SHP77 treated with DMSO at 0.1 percent for 48 hours (cell line): ENCODE data around the gene OIT3.
A peak's percentile ranks its signal among the peaks of the same experiment; 100 is the strongest.

Experiments
- DNase-seq: peaks from one replicate; lab custom pipeline; 2025; lab: John Stamatoyannopoulos, UW

Gene OIT3

DNA sequence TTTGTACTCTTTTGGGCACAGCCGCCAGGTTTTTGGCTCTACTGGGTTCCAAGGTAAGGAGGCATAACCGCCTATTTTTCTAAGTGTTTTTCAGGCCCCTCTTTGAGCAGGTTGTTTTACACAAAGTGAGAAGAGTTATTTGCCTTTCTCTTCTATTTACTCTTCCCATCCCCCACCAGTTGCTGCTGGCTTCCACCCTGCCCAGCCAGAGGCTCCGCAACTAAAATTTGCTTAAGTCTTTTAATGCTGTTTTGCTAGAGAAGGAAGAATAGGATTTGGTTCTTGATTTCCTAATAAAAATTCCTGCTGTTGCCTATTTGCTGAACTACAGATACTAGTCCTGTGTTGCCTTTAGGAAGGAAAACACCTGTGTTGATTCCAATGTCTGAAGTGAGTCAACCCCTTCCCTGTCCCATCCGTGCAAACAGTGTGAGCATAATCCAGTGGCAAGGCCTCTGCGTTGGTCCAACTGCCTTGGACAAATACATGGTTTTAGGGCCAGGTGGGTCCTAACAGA is 59.2 kb downstream of the OIT3 start:
- no peak for DNase-seq

DNA sequence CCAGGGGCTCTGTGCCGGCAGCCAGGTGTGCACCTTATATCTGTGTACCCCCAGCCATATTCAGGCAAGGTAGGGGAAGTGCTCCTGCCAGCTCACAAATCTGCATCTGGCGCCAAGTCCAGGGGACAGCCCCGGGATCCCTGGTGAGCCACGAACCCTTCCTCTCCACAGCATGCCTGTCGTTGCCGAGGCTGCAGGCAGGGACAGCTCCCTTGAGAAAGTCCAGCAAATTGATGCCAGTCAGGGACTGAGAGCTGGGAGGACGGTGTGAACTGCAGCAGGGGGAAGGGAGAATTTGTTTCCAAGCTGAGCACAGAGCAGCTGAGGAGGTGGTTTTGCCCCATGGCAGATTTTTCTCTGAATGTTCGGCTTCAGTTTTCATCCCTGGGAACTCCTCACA is 60.1 kb downstream of the OIT3 start:
- no peak for DNase-seq

DNA sequence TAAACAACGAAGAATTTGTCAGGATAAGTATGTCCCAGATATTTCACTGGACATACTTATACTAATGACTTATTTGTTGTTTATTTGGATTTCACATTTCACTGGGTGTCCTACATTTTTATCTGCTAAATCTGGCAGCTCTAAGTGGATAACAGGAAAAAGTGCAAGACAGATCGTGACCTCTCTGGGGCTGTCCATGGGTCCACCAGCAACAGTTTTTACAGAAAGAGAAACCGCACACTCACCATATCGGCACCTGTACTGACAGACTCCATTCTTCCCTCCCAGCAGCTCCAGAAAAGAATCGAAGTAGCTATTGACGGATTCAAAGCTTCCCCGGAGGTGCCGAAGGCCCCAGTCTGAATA is 60.7 kb downstream of the OIT3 start:
- DNase-seq = no peak

DNA sequence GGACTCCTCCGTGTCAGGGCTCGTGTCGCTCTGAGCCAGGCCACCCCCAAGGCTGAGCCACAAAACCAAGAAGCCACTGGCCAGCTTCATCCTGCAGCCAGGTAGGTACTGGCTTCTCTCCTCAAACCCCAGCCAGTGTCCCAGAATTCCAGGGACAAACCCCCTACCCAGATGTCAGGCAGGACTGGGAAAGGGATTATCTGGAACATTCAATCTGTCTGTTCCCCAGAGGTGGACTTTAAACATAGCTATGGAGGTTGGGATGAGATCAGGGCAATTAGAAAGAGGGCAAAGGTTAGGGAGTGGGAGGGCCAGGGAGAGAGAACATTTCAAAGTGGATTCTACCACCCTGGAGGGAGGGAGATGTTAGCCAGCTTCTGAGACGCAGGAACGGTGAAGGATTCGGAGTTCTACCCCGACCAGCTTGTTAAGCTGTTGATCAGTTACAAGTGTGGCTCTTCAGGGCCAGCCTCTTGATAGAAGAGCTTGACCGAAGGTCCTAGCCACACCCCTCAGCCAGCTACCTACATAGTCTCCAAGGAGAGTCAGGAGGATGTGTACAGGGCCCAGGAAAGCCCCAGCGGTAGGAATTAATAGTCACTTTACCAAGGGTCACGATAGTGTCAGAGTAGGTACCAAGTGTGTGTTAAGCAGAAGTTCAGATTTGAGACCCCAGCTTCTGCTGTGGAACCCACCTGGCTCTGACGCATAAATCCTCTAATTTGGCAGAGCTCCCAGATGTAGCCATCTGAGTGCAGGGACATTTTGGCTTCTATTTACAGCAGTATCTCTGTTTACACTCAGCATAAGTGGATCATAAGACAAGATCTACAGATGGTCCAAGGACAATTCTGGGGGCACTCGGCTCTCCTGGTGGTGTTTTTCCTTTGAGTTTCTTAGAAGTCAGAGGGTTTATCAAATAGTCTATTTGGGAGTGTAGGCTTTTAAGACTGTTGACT is 61.3 kb downstream of the OIT3 start, which contains the start of gene PLA2G12B:
Gene PLA2G12B, minus strand, starts transcription at position 211 of the 959 bp plus-strand sequence. Its CDS starts 121 bp downstream, at position 90.
- peak; percentile 41 for DNase-seq

DNA sequence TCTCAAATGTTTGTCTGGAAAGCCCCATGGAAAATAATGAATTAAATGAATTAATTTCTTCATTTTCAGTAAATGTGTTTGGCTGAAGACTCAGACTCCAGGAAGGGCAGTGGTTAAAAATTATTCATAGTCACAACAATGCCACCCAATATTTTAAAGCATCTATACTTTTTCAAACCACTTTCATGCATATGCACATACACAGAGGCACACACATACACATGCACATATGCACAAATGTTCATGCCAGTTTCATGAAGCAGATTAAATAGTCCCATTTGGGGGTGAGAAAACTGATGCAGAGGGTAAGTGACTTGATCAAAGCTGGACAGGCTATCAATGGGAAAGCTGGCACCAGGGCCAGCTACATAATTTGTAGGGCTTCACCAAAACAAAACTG is 62.5 kb downstream of the OIT3 start:
- no peak for DNase-seq

DNA sequence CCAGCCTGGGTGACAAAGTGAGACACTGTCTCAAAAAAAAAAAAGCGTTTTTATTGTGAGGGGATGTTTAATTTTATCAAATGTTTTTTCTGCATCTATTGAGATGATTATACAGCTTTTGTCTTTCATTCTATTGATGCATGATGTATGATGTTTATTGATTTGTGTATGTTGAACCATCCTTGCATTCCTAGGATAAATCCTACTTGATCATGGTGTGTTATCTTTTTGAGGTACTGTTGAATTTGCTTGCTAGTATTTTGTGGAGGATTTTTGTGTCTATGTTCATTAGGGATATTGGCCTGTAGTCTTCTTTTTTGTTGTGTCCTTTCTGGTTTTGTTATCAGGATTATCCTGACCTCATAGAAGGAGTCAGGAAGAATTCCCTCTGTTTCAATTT is 83.3 kb downstream of the OIT3 start:
- DNase-seq = no peak

DNA sequence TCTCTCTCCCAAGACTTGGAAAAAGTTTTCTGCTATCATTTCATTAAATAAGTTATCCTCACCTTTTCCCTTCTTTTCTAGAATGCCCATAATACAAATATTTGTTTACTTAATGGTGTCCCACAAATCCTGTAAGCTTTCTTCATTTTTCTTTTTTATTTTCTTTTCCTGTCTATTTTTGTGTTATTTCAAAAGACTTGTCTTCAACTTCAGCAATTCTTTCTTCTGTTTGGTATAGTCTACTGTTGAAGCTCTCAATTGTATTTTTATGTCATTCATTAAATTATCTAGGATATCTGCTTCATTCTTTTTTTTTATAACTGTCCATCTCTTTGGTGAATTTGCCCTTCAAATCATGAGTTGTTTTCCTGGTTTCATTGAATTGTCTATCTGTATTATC is 86.2 kb downstream of the OIT3 start:
- DNase-seq = no peak

DNA sequence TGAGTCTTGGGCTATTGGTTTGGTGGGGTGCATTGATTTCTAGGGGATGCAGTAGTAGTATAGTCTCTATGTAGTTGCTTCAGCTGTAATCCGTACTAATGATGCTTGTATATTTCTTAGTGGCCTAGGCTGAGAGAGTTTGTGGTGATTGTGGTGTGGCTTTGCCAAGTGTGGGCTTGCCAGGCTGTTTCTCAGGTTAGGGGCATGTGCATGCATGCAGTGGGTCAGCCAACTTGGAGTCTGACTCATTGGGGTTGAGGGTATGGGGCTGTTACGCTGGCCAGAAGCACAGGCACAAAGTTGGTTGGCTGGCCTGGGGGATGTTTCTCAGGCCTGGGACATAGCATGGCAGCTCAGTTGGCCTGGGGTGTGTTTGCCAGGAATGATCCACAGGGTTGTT is 86.8 kb downstream of the OIT3 start:
- DNase-seq = no peak

DNA sequence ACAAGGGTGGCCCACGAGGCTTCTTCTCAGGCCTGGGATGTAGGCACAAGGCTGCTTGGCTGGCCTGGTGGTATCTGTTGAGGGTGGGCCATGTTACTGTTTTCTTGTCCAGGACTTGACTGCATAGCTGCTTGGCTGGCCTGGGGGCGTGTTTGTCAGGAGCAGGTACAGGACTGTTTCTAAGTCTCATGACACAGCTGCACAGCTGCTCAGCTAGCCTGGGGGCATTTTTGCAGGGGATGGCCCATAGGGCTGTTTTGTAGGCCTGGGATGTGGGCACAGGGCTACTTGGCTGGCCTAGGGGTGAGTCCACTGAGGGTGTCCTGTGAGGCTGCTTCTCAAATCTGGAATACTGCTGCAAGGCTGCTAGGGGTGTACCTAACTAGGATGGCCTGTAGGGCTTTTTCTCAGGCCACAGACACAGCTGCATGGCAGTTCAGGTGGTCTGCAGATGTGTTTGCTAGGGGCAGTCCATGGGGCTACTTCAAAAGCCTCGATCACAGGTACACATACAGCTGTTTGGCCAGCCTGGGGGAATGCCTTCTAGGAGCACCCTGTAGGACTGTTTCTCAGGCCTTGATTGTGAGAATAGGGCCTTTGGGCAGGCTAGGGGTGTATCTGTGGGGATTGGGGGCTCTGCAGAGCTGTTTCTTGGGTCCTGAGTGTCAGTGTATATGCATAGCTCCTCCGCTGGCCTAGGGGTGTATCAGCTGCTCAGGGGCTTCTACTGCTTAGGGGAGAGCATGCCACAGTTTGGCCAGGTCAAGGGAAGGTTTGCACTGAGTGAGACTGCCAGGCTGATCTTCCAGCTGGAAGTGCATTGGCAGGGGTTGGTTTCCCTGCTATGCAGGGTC is 87.7 kb downstream of the OIT3 start:
- no peak for DNase-seq

DNA sequence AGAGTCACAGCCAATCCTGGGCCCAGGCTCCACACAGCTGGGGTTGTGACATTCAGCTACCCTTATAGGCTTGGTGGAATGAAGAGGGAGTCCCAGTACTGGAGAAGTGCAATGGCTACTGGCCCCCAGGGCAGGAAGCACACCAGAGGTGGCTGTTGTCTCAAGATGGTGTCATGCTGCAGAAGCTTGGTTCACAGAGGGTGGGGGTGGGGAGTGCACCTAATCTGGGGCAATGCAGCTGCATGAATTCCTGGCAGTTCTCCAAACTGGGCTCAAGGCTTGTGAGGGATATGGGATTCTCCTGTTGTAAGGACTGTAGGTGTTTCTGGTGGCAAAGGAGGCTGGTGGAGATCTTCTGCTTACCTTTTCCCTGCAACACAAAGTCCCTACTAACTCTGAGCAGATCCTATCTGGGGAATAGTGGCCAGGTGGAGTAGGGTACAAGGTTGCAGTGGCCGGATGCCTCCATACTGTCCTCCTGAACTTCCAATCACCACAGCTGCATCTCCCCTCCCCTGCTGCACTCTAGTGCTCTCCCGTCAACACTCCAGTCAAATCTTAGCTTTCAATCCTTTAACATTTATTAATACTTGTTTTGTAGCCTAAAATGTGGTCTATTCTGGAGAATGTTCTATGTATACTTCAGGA is 88.5 kb downstream of the OIT3 start:
- no peak for DNase-seq
